Suprapubic skin (tissue), 4 donors: Measurements from ENCODE around the gene SQSTM1. TPM values are rescaled to one million over a fixed set of nuclear protein-coding genes. Genes with fewer than 3 reads are reported as not detected.

Experiments
- DNase-seq, 2 donors: peaks; one replicate each; pipeline ENCODE4 v3.0.0-alpha.2; 2019; ENCODE audit warnings: low spot score in 2 of 2
- H3K27ac ChIP-seq: fragments of 200-600 bp; sonication (generic); one replicate; pipeline ENCODE4 v1.5.1; 2019
- H3K27me3 ChIP-seq: fragments of 200-600 bp; sonication (generic); one replicate; pipeline ENCODE4 v1.5.1; 2019
- H3K36me3 ChIP-seq: fragments of 200-600 bp; sonication (generic); one replicate; pipeline ENCODE4 v1.5.1; 2019
- H3K4me1 ChIP-seq: fragments of 200-600 bp; sonication (generic); one replicate; pipeline ENCODE4 v1.5.1; 2019
- H3K4me3 ChIP-seq: fragments of 200-600 bp; sonication (generic); one replicate; pipeline ENCODE4 v1.5.1; 2019; ENCODE audit warnings: mild to moderate bottlenecking
- H3K9me3 ChIP-seq: fragments of 200-600 bp; sonication (generic); one replicate; pipeline ENCODE4 v1.5.1; 2019
- CTCF ChIP-seq, 2 donors: fragments of 200-600 bp in 1 of 2; fragments of 450-650 bp in 1 of 2; sonication (generic) in 1 of 2; IDR thresholded peaks; one replicate each; pipeline ENCODE4 v1.5.1; 2016 to 2019; ENCODE audit warnings: antibody characterized with exemption in 2 of 2, mild to moderate bottlenecking in 1 of 2, moderate library complexity in 1 of 2
- EP300 ChIP-seq: sonication (generic); formaldehyde crosslinking; IDR thresholded peaks from one replicate; pipeline ENCODE4 v1.6.1; 2017; ENCODE audit warnings: antibody characterized with exemption
- POLR2A ChIP-seq, 2 donors: fragments of 450-650 bp; IDR thresholded peaks; one replicate each; pipeline ENCODE4 v1.6.1; 2017; ENCODE audit warnings: antibody characterized with exemption in 2 of 2, mild to moderate bottlenecking in 2 of 2, moderate library complexity in 2 of 2
- POLR2AphosphoS5 ChIP-seq, 3 donors: sonication (generic); formaldehyde crosslinking; IDR thresholded peaks; one replicate each; pipeline ENCODE4 v1.6.1; 2017; ENCODE audit warnings: antibody characterized with exemption in 3 of 3
- WGBS: methylation state at CpG from one replicate; pipeline ENCODE4 v1.1.5; 2018; 5-methylcytosine and 5-hydroxymethylcytosine counted together
- total RNA-seq, 4 donors: library from RNA; depleted of rRNA; stranded (reverse); fragments of >200 nt; gene quantifications; one replicate each; pipeline ENCODE4 v1.1.0, GENCODE V29; 2016

The SQSTM1 gene
- total RNA-seq, 4 donors from 2014 or later, result 183 to 282 (median 265) TPM

DNA sequence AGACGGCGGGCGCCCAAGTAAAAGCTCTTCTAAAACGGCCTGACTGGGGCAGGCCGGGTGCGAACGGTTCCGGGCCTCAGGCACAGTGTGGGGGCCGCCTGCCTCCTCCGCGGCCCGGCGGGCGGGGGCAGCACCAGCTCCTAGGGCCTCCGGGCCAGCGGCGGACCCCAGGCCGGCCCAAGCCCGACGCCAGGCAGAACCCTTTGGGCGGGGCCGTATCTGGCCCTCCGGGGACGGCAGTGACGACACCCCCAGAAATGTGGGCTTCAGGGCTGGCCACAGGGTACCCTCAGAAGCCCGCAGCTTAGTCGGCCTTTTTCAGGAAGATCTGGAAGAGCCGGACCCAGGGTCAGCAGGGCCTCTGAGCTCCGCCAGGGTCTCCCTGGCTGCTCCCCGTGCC lies 23.0 kb upstream of the SQSTM1 start:
- Histone ChIP-seq H3K4me3 (no peak overlapping the region), H3K9me3 (no peaks in the 10 kb centered on the region), H3K27ac (no peak overlapping the region), H3K4me1 (peaks cover 60% of the 10 kb centered on the region), H3K27me3 (no peaks in the 10 kb centered on the region), H3K36me3 (peaks cover 41% of the 10 kb centered on the region)
- DNase-seq, result peak in 1 of 2 donors; percentile 71
- TF ChIP-seq CTCF (IDR thresholded peaks at IDR 0.05) (no peak), POLR2AphosphoS5 (IDR thresholded peaks at IDR 0.05) (no peak), EP300 (no peak), POLR2A (IDR thresholded peaks at IDR 0.05) (no peak)
- WGBS, result 88% methylated on average over 17 of the region's 30 CpGs

- 100% methylated on average over 1 of the region's 23 CpGs for WGBS
- Histone ChIP-seq H3K27ac (no peak overlapping the region), H3K4me3 (no peak overlapping the region), H3K9me3 (no peaks in the 10 kb centered on the region), H3K4me1 (peaks cover 61% of the 10 kb centered on the region), H3K27me3 (no peaks in the 10 kb centered on the region), H3K36me3 (peaks cover 41% of the 10 kb centered on the region)
- TF ChIP-seq POLR2A (IDR thresholded peaks at IDR 0.05) (no peak), POLR2AphosphoS5 (IDR thresholded peaks at IDR 0.05) (no peak), CTCF (IDR thresholded peaks at IDR 0.05) (no peak), EP300 (no peak)
- DNase-seq, result peak in 1 of 2 donors; percentile 72
Measured at GRCh38 chr5:179798144-179798770, 22.4 kb upstream of the SQSTM1 start.

- Histone ChIP-seq H3K27me3 (no peaks in the 10 kb centered on the region), H3K9me3 (no peaks in the 10 kb centered on the region), H3K27ac (no peak overlapping the region), H3K4me3 (no peak overlapping the region), H3K4me1 (peaks cover 61% of the 10 kb centered on the region), H3K36me3 (peaks cover 41% of the 10 kb centered on the region)
- peak in 1 of 2 donors; percentile 77 for DNase-seq
- TF ChIP-seq POLR2AphosphoS5 (IDR thresholded peaks at IDR 0.05) (no peak), CTCF (IDR thresholded peaks at IDR 0.05) (no peak), POLR2A (IDR thresholded peaks at IDR 0.05) (no peak), EP300 (no peak)
- 98% methylated on average over 10 of the region's 36 CpGs for WGBS
Measured at GRCh38 chr5:179798771-179799643, 21.7 kb upstream of the SQSTM1 start.

- no peaks in the 10 kb centered on the region for H3K27me3 ChIP-seq
- peaks cover 41% of the 10 kb centered on the region for H3K36me3 ChIP-seq
- H3K27ac ChIP-seq, result no peak overlapping the region
- no peaks in the 10 kb centered on the region for H3K9me3 ChIP-seq
- 83% methylated on average over 5 of the region's 5 CpGs for WGBS
- H3K4me1 ChIP-seq, result peaks cover 61% of the 10 kb centered on the region
- peak in 1 of 2 donors; percentile 70 for DNase-seq
- no peak overlapping the region for H3K4me3 ChIP-seq
- no peak for TF ChIP-seq CTCF (IDR thresholded peaks at IDR 0.05)
- TF ChIP-seq POLR2A (IDR thresholded peaks at IDR 0.05), result no peak
- TF ChIP-seq POLR2AphosphoS5 (IDR thresholded peaks at IDR 0.05), result no peak
- TF ChIP-seq EP300, result no peak
Measured at GRCh38 chr5:179799644-179799973, 21.1 kb upstream of the SQSTM1 start.

DNA sequence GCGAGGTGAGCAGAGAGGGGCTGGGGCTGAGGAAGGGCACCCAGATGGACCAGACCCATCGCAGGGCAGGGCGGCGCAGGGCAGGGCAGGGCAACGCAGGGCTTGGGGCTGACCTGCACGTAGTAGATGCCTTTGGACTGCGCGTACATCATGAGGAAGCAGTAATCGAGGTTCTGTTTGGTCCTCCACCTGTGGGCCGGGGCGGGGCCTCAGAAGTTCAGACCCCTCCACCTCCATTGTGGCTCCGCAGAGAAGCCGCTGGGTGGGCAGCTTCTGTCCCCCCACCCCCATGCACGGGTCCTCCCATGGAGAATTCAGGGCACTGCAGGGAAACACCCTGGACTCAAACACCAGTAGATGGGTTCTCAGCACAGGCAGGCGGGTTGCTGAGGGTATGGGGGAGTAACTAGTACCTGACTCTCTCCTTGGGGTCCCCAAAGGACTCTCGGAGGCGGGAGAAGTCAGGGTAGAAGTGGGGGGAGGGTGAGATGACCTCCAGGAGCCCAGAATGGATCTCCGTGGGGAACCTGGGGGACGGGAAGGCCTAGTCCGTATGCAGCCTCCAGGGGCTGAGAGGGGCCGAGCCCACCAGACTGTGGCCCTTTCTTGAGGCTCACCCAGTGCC lies 20.5 kb upstream of the SQSTM1 start:
- Histone ChIP-seq H3K27ac (no peak overlapping the region), H3K4me1 (peaks cover 61% of the 10 kb centered on the region), H3K27me3 (no peaks in the 10 kb centered on the region), H3K4me3 (no peak overlapping the region), H3K36me3 (peaks cover 41% of the 10 kb centered on the region), H3K9me3 (no peaks in the 10 kb centered on the region)
- DNase-seq, result peak in 1 of 2 donors; percentile 77
- 91% methylated on average over 20 of the region's 21 CpGs for WGBS
- TF ChIP-seq EP300 (no peak), CTCF (IDR thresholded peaks at IDR 0.05) (no peak), POLR2AphosphoS5 (IDR thresholded peaks at IDR 0.05) (no peak), POLR2A (IDR thresholded peaks at IDR 0.05) (no peak)
